Vagina (tissue), 2 donors: ENCODE results near the gene TMEM38A. TPM values are rescaled to one million over a fixed set of nuclear protein-coding genes. Genes with fewer than 3 reads are reported as not detected.

Experiments used
- DNase-seq, 2 donors: peaks; one replicate each; pipeline ENCODE4 v3.0.0-alpha.2; 2017; ENCODE audit errors: extremely low spot score in 2 of 2
- H3K27ac ChIP-seq: fragments of 200-600 bp; sonication (generic); one replicate; pipeline ENCODE4 v1.5.1; 2019
- H3K27me3 ChIP-seq: fragments of 200-600 bp; sonication (generic); one replicate; pipeline ENCODE4 v1.5.1; 2019
- H3K36me3 ChIP-seq, 2 donors: fragments of 200-600 bp; sonication (generic); one replicate each; pipeline ENCODE4 v1.5.1; 2017 to 2019
- H3K4me1 ChIP-seq: fragments of 200-600 bp; sonication (generic); one replicate; pipeline ENCODE4 v1.5.1; 2019
- H3K4me3 ChIP-seq, 2 donors: fragments of 200-600 bp; sonication (generic); 1 replicate in 1 of 2; 2 replicates in 1 of 2; pipeline ENCODE4 v1.5.1; 2016 to 2019
- H3K9me3 ChIP-seq: fragments of 200-600 bp; sonication (generic); one replicate; pipeline ENCODE4 v1.5.1; 2019
- CTCF ChIP-seq, 3 experiments: fragments of 450-650 bp in 2 of 3; fragments of 200-600 bp in 1 of 3; sonication (generic) in 1 of 3; IDR thresholded peaks; one replicate each; pipeline ENCODE4 v1.5.1; 2017 to 2019; ENCODE audit warnings: antibody characterized with exemption in 3 of 3, mild to moderate bottlenecking in 2 of 3, moderate library complexity in 2 of 3
- POLR2A ChIP-seq, 2 donors: fragments of 450-650 bp; IDR thresholded peaks; one replicate each; pipeline ENCODE4 v1.6.1; 2017; ENCODE audit warnings: antibody characterized with exemption in 2 of 2, mild to moderate bottlenecking in 2 of 2, moderate library complexity in 2 of 2
- POLR2AphosphoS5 ChIP-seq, 2 donors: sonication (generic); formaldehyde crosslinking; IDR thresholded peaks; one replicate each; pipeline ENCODE4 v1.9.0; 2017; ENCODE audit warnings: antibody characterized with exemption in 2 of 2, mild to moderate bottlenecking in 2 of 2, low read depth in 1 of 2; ENCODE audit not compliant: insufficient read depth in 1 of 2
- intact Hi-C: fragments of 100-400 bp; cut with DNase I; formaldehyde crosslinking; loops from one replicate; pipeline ENCODE4 v1.15.1; 2023
- total RNA-seq: library from RNA; depleted of rRNA; stranded (reverse); fragments of >200 nt; gene quantifications from one replicate; pipeline ENCODE4 v1.2.3, GENCODE V29; 2016

The TMEM38A gene
- total RNA-seq, 1 donor from 2014 or later, result 4.7 TPM

GRCh38 chr19:16623066-16623465 is 37.9 kb upstream of the TMEM38A start:
- Histone ChIP-seq H3K9me3 (no peaks in the 10 kb centered on the region), H3K27ac (no peak overlapping the region), H3K4me3 (no peak overlapping the region), H3K36me3 (no peaks in the 10 kb centered on the region), H3K4me1 (peaks cover 56% of the 10 kb centered on the region), H3K27me3 (no peaks in the 10 kb centered on the region)
- intact Hi-C loops, result no loop called here
- TF ChIP-seq CTCF (IDR thresholded peaks at IDR 0.05), result no peak
- TF ChIP-seq POLR2A (IDR thresholded peaks at IDR 0.05), result no peak
- no peak for TF ChIP-seq POLR2AphosphoS5 (IDR thresholded peaks at IDR 0.05; ENCODE audit: insufficient read depth in 1 of 2, low read depth in 1 of 2)
- DNase-seq, result no peak

GRCh38 chr19:16623576-16623975 is 37.4 kb upstream of the TMEM38A start:
- Histone ChIP-seq H3K4me1 (peaks cover 56% of the 10 kb centered on the region), H3K36me3 (no peaks in the 10 kb centered on the region), H3K27ac (no peak overlapping the region), H3K27me3 (no peaks in the 10 kb centered on the region), H3K9me3 (no peaks in the 10 kb centered on the region), H3K4me3 (no peak overlapping the region)
- intact Hi-C loops, result no loop called here
- no peak for TF ChIP-seq POLR2AphosphoS5 (IDR thresholded peaks at IDR 0.05; ENCODE audit: insufficient read depth in 1 of 2, low read depth in 1 of 2)
- no peak for TF ChIP-seq POLR2A (IDR thresholded peaks at IDR 0.05)
- no peak for TF ChIP-seq CTCF (IDR thresholded peaks at IDR 0.05)
- DNase-seq, result no peak

- peaks cover 56% of the 10 kb centered on the region for H3K4me1 ChIP-seq
- intact Hi-C loops, result no loop called here
Observed at GRCh38 chr19:16624236-16624635, 36.7 kb upstream of the TMEM38A start.

GRCh38 chr19:16625163-16625958 is 35.6 kb upstream of the TMEM38A start:
- intact Hi-C loops, result no loop called here
- Histone ChIP-seq H3K27ac (no peak overlapping the region), H3K36me3 (no peaks in the 10 kb centered on the region), H3K9me3 (no peaks in the 10 kb centered on the region), H3K27me3 (no peaks in the 10 kb centered on the region), H3K4me3 (no peak overlapping the region), H3K4me1 (peaks cover 50% of the 10 kb centered on the region)
- no peak for TF ChIP-seq POLR2AphosphoS5 (IDR thresholded peaks at IDR 0.05; ENCODE audit: insufficient read depth in 1 of 2, low read depth in 1 of 2)
- TF ChIP-seq CTCF (IDR thresholded peaks at IDR 0.05), result no peak
- no peak for TF ChIP-seq POLR2A (IDR thresholded peaks at IDR 0.05)
- DNase-seq, result no peak

More at GRCh38 chr19:16624236-16624635, 36.7 kb upstream of the TMEM38A start:
- Histone ChIP-seq H3K36me3 (no peaks in the 10 kb centered on the region), H3K27me3 (no peaks in the 10 kb centered on the region), H3K9me3 (no peaks in the 10 kb centered on the region), H3K27ac (no peak overlapping the region), H3K4me3 (no peak overlapping the region)
- TF ChIP-seq CTCF (IDR thresholded peaks at IDR 0.05) (no peak), POLR2A (IDR thresholded peaks at IDR 0.05) (no peak), POLR2AphosphoS5 (IDR thresholded peaks at IDR 0.05; ENCODE audit: insufficient read depth in 1 of 2, low read depth in 1 of 2) (no peak)
- DNase-seq, result no peak

GRCh38 chr19:16626796-16627192 is 34.1 kb upstream of the TMEM38A start:
- intact Hi-C loops, result no loop called here
- Histone ChIP-seq H3K4me3 (peak overlapping the region; percentile 97 to 100), H3K27me3 (no peaks in the 10 kb centered on the region), H3K27ac (peak overlapping the region; percentile 89), H3K4me1 (peaks cover 38% of the 10 kb centered on the region), H3K9me3 (no peaks in the 10 kb centered on the region), H3K36me3 (peaks cover 0 to 5% of the 10 kb centered on the region in 2 donors)
- no peak for DNase-seq
- no peak for TF ChIP-seq POLR2A (IDR thresholded peaks at IDR 0.05)
- no peak for TF ChIP-seq POLR2AphosphoS5 (IDR thresholded peaks at IDR 0.05; ENCODE audit: insufficient read depth in 1 of 2, low read depth in 1 of 2)
- no peak for TF ChIP-seq CTCF (IDR thresholded peaks at IDR 0.05)
